Hematopoietic multipotent progenitor cell treated with erythropoietin and hydrocortisone succinate and interleukin-3 and kit ligand, for 4 days (in vitro differentiated cells): ENCODE measurements around the gene MNDA.
"Not testable (repeated sequence)": the region's sequence is repeated elsewhere in the genome, so short reads cannot be mapped to it uniquely, and the experiment has no call there.

Experiments
- DNase-seq: peaks from one replicate; pipeline ENCODE4 v3.0.0-alpha.2; 2015

Gene MNDA

GRCh38 chr1:158839566-158839965, 8.4 kb downstream of the MNDA start:
- DNase-seq: no peak

DNA sequence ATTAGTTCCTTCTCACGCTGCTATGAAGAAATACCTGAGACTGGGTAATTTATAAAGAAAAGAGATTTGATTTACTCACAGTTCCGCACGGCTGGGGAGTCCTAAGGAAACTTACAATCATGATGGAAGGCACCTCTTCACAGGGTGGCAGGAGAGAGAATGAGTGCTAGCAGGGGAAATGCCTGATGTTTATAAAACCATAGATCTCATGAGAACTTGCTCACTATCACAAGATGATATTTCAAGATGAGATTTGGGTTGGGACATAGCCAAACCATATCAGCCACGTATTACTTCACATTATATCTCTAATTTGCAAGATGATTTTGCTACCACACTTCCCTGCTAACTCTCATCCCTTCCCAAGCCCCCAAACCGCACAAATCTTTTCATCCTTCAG, 9.1 kb downstream of the MNDA start:
- DNase-seq: no peak

DNA sequence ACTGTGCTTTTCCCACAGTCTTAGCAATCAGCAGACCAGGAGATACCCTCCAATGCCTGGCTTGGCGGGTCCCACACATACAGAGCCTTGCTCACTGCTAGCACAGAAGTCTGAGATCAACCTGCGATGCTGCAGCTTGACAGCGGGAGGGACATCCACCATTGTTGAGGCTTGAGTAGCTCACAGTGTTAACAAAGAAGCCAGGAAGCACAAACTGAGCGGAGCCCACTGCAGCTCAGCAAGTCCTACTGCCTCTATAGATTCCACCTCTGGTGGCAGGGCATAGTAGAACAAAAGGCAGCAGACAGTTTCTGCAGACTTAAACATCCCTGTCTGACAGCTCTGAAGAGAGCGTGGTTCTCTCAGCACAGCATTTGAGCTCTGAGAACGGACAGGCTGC, 33.4 kb downstream of the MNDA start:
- DNase-seq: no peak

DNA sequence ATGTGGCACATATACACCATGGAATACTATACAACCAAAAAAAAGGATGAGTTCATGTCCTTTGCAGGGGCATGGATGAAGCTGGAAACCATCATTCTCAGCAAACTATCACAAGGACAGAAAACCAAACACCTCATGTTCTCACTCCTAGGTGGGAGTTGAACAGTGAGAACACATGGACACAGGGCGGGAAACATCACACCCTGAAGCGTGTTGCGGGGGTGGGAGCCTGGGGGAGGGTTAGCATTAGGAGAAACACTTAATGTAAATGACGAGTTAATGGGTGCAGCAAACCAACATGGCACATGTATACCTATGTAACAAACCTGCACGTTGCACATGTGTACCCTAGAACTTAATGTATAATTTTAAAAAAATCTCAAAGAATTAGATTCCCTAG, 39.3 kb downstream of the MNDA start:
- not testable (repeated sequence) for DNase-seq

DNA sequence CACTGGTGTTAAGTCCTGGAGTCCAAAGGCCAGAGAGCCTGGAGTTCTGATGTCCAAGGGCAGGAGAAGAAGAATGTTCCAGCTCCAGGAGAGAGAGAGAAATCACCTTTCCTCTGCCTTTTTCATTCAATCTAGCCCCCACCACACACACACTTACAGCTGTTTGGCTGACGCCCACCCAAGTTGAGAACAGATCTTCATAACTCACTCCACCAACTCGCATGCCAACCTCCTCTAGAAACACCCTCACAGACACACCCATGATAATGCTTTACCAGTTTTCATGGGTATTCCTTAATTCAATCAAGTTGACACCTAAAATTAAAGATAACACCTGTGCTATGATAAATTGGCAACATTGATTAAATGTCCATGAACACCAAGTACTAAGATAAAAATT, 42.0 kb downstream of the MNDA start:
- no peak for DNase-seq

DNA sequence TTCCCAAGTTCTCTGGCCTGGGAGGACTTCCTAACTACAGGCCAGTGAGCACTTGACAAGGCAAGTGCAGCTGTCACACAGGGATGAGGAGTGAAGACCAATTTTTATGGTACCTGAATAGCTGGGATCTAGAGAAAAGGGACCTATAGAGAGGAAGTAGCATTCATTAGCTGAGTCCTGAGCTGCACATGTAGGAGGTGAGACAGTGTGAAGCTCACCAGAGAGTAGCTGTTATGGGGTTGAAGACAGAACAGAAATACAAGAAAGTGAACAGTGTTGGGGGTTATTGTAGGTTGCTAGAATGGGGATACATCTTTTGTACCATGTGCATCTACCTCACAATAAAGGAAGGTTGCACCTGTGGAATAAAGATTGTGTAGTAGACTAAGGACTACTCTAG, 62.5 kb downstream of the MNDA start:
- DNase-seq: no peak

DNA sequence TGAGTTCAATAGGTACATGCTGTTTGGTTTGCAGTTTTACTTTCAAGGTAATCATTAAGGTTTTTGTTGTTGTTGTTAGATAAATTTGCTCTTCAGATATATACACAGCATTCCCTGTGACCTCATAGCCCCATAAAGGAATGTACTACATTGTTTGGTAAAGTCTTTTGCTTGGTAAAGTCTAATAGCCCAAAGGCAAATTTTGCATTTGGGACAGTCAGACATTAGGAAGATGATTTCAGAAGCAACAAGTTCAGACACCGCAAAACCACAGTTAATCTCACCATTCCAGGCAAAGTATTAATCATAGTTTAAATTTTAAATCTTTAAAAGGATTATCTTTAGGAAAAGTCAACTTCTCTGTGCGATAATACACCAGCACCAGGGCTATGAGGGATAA, 67.6 kb downstream of the MNDA start:
- DNase-seq: no peak
